Epithelial cell of proximal tubule (primary cell): ENCODE data around the gene GAP43. TPM values are rescaled to one million over a fixed set of nuclear protein-coding genes. Genes with fewer than 3 reads are reported as not detected.
"Not testable (repeated sequence)": the region's sequence is repeated elsewhere in the genome, so short reads cannot be mapped to it uniquely, and the experiment has no call there.

Experiments used
- DNase-seq: peaks from one replicate; pipeline ENCODE4 v3.0.0-alpha.2; 2011; ENCODE audit warnings: low read depth
- H3K4me3 ChIP-seq: 2 replicates; pipeline ENCODE4 v1.5.1; 2011; ENCODE audit warnings: low read depth, mild to moderate bottlenecking, low read length
- total RNA-seq: library from RNA; depleted of rRNA; stranded (reverse); fragments of >200 nt; gene quantifications from 2 replicates; pipeline ENCODE4 v1.2.3, GENCODE V29; 2015
- TF ChIP-seq, protein P1 (sequence below): conservative IDR thresholded peaks from 2 replicates; pipeline ENCODE4 v1.5.1; 2012; ENCODE audit warnings: low read depth, mild to moderate bottlenecking, low read length

The GAP43 gene
- total RNA-seq, 1 donor from 2014 or later = not detected

DNA sequence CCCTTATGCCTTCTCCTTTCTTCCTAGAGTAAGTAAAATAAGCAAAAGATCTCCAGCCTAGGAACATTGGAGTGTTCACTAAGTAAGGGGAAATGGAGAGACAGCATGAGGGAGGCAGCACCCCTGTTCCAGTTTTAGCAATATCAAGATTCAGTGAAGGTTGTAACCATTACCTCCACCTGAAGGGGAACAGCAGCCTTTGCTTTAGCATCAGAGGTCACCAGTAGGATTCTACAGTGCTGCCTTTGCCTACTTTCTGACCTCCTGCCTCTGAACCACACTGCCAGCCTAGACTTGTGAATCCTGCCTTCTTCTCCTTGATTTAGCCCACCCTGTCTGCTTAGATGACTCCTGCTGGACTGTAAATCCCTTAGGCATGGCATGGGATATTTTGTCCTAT is 104.7 kb downstream of the GAP43 start:
- no peak for DNase-seq
- TF ChIP-seq, protein P1, sequence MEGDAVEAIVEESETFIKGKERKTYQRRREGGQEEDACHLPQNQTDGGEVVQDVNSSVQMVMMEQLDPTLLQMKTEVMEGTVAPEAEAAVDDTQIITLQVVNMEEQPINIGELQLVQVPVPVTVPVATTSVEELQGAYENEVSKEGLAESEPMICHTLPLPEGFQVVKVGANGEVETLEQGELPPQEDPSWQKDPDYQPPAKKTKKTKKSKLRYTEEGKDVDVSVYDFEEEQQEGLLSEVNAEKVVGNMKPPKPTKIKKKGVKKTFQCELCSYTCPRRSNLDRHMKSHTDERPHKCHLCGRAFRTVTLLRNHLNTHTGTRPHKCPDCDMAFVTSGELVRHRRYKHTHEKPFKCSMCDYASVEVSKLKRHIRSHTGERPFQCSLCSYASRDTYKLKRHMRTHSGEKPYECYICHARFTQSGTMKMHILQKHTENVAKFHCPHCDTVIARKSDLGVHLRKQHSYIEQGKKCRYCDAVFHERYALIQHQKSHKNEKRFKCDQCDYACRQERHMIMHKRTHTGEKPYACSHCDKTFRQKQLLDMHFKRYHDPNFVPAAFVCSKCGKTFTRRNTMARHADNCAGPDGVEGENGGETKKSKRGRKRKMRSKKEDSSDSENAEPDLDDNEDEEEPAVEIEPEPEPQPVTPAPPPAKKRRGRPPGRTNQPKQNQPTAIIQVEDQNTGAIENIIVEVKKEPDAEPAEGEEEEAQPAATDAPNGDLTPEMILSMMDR = no peak
- no peak overlapping the region for H3K4me3 ChIP-seq

DNA sequence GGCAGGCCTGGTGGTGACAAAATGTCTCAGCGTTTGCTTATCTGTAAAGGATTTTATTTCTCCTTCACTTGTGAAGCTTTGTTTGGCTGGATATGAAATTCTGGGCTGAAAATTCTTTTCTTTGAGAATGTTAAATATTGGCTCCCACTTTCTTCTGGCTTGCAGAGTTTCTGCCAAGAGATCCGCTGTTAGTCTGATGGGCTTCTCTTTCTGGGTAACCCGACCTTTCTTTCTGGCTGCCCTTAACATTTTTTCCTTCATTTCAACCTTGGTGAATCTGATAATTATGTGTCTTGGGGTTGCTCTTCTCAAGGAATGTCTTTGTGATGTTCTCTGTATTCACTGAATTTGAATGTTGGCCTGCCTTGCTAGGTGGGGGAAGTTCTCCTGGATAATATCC is 113.0 kb downstream of the GAP43 start:
- not testable (repeated sequence) for H3K4me3 ChIP-seq

DNA sequence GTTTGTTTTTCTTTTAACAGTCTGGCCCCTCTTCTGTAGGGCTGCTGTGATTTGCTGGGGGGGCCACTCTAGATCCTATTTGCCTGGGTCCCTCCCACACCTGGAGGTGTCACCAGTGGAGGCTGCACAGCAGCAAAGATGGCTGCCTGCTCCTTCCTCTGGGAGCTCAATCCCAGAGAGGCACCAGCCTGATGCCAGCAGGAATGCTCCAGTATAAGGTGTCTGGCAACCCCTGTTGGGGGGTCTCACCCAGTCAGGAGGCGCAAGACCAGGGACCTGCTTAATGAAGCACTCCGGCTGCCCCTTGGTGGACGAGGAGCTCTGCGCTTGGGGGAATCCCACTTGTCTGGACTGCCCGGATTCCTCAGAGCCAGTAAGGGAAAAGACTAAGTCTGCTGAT is 118.3 kb downstream of the GAP43 start:
- TF ChIP-seq, protein P1 = no peak
- no peak overlapping the region for H3K4me3 ChIP-seq
- no peak for DNase-seq

More for the DNA sequence above, 113.0 kb downstream of the GAP43 start:
- not testable (repeated sequence) for DNase-seq

DNA sequence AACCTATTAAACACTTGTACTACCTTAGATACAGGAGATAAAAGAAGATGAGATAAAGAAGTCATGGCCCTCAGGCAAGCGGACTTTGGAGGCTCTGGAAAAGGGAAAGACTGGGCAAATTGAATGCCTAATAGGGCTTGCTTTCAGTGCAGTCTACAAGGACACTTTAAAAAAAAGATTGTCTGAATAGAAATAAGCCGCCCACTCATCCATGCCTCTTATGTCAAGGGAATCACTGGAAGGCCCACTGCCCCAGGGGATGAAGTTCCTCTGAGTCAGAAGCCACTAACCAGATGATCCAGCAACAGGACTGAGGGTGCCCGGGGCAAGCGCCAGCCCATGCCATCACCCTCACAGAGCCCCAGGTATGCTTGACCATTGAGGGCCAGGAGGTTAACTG is 121.2 kb downstream of the GAP43 start:
- H3K4me3 ChIP-seq, DNase-seq: not testable (repeated sequence)

DNA sequence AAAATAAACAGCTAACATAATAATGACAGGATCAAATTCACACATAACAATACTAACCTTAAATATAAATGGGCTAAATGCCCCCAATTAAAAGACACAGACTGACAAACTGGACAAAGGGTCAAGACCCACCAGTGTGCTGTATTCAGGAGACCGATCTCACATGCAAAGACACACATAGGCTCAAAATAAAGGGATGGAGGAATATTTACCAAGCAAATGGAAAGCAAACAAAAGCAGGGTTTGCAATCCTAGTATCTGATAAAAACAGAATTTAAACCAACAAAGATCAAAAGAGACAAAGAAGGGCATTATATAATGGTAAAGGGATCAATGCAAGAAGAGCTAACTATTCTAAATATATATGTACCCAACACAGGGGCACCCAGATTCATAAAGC is 129.7 kb downstream of the GAP43 start:
- DNase-seq = not testable (repeated sequence)

DNA sequence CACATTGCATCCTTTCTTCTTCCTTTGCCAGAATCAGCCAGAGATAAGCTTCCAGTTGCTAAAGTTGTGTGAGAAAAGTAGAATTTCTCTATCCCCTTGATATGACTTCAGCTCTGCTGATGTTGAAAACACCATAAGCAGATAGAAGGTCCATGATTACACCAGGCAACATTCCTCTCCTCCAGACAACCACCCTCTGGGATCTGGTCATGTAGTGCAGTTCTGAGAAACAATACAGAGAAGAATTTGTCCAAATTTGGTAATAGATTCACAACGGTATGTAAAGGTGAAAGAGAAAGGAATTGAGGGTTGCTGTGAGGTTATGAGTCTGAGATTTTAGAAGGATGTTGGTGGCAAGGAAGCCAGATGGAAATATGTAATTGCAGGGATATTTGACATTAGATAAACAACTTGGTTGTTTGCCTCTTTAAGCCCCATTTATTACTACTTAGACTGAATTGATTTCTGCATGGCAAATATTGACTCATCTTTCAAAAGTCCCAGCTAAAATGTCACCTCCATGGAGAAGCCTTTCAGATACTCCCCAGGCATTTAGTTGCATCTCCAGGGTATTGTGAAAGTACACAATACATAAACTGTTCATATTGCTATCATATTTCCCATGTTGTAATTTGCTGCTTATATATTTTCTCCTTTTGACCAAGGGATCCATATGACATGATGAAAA is 134.9 kb downstream of the GAP43 start:
- no peak overlapping the region for H3K4me3 ChIP-seq
- DNase-seq = no peak
- TF ChIP-seq, protein P1 = no peak

More for the DNA sequence above, 129.7 kb downstream of the GAP43 start:
- not testable (repeated sequence) for H3K4me3 ChIP-seq

DNA sequence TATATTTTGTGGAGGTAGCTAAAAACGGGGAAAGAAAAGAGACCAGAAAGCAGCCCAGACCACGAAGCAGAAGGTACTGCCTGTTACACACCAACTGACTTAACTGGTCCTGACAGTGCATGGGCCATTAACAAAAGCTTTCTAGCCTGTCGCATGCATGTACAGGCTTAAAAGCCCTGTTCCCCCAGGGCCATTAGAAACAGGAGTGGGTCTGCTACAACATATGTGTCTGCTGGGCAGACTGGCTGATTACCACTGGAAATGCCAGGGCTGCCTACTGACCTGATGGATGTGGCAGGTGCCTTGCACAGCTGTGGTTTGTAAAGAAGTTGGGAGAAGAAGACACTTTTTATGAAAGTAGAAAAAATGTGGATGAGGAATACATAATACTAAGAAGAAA is 137.4 kb downstream of the GAP43 start:
- H3K4me3 ChIP-seq = no peak overlapping the region
- DNase-seq = no peak
- TF ChIP-seq, protein P1 = no peak

DNA sequence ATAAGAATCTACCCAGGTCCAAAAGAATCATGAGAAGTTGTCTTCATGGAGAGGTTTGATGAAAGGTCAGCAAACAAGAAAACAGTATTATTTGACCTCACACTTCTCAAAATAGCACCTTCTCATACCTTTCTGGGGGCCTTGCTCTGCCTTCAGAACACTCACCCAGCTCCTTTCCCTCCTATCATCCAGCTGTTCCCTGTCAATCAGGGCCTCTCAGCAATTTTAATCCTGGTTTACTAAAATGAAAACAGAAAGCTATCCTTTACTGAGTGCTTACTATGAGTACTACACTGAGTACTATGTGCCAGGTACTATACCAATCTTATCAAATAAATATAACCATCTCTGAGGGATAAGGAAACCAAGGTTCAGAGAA is 138.6 kb downstream of the GAP43 start:
- DNase-seq = no peak
- TF ChIP-seq, protein P1 = no peak
- H3K4me3 ChIP-seq = no peak overlapping the region
